ENCODE measurements around the gene ALKBH3.

DNA sequence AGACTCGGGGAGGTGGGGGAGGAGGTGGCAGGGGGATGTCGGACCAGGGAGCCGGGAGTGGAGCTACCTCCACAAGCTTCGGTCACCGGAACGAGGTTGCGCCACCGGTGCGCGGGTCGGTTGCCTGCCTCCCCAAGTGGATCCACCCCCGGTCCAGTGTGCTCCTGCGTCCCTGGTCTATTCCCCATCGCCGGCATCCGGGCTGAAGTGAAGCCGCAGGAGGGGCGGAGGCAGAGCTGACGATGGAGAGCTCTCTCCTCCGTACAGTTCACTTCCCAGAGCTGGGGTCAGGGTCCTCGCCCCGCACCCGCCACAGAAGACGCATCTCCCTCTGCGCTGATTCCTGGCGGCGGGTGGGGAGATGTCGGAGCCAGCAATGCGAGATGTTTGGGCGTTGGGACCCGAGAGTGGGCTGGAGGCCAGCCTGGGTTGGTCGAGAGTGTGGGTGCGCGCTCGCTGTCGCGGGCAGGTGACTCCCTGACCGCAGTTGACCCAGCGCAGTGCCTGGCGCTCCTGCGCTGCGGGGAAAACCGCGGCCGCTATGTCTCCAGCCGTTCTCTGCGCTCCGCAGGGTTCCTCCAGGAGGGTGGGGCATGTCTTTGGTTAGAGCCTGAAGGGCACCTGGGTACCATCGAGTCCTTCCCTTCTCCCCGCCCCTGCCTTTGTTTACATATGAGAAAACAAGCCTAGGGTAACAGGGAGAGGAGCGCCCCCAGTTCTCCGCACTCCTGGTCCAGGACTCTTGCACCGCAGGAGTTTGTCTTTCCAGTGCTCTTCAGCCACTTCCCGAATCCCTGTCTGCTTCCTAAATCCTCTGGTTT lies 63.5 kb downstream of the ALKBH3 start:
- TF ChIP-seq CTCF (IDR thresholded peaks at IDR 0.05) (no peak), ZFX (IDR thresholded peaks at IDR 0.05; ENCODE audit: borderline replicate concordance) (no peak)

Data from 22Rv1 (cell line).